NCI-H82 treated with DMSO at 0.1 percent for 48 hours (cell line): ENCODE measurements around the gene HMX3.
A peak's percentile ranks its signal among the peaks of the same experiment; 100 is the strongest.

ENCODE experiments used
- DNase-seq: peaks from one replicate; lab custom pipeline; 2025; ENCODE audit not compliant: unreplicated experiment; lab: John Stamatoyannopoulos, UW

HMX3 gene

GRCh38 chr10:123147635-123148413 lies 12.1 kb downstream of the HMX3 start, which contains the start of gene HMX2:
Gene HMX2, plus strand, starts transcription at chr10:123148136. Its CDS starts 243 bp downstream, at chr10:123148379.
- no peak for DNase-seq

DNA sequence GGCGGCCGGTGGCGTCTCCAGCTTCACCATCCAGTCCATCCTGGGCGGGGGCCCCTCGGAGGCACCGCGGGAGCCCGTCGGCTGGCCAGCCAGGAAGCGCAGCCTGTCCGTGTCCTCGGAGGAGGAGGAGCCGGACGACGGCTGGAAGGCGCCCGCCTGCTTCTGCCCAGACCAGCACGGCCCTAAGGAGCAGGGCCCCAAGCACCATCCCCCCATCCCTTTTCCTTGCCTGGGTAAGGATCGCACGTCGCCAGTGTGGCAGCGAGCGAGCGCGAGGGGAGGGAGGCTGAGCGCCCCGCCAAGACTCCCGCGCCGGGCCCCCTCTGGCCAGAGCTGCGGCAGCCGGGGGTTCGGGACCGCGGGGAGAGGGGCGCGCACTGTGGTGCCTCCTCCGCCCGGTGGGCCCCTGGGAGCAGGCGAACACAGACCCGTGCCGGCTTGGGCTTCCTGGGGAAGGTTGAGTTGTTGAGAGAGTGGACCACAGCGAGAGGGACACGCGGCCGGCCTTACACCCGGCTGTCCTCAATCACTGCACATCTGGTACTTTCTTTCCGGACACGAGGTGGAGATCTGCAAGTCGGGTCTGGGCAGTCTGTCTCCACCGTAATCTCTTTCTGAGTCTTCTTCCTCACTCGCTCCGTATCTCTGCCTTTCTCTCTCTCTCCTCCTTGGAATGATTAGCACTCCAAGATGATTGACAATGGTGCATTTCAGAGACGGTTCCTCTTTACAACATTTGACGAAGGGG lies 12.8 kb downstream of the HMX3 start:
- no peak for DNase-seq

GRCh38 chr10:123149162-123149567 lies 13.4 kb downstream of the HMX3 start:
- DNase-seq, result no peak

- DNase-seq, result no peak
Observed at GRCh38 chr10:123149568-123150270, 13.9 kb downstream of the HMX3 start.

GRCh38 chr10:123150271-123150985 lies 14.7 kb downstream of the HMX3 start:
- no peak for DNase-seq

DNA sequence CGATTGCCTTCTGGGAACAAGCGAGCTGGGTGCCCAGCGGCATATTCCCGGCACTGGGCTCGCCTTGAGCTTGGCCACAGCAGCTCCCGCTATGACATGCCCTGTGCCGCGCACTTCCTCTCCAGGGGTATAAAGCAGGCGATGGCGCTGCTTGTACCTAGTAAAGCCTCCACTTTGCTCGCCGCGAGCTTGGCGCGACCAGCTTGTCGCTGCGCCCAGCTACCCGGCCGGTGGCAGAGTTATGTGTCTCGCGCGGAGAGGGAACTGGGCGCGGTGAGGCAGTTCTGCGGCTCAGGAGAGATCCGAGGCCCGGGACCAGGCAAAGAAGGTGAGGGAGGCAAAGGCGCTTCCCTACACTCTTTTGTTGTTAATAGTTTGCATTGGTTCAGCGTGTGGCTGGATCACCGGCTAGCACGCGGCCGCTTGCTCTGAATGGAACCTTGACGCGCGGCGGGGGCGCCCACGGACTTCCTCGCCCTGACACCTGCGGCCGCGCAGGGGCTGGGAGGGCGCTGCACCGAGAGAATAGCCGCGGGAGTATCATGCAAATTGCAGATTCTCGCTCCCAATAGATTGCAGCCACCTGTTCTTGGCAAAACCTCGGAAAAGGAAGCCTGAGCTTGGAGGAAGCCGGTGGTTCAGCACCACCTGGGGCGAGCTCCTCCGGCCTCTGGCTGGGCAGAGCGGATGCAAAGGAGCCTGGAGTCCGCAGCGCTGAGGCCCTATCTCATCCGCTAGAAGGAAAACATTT lies 15.4 kb downstream of the HMX3 start:
- no peak for DNase-seq

- no peak for DNase-seq
Observed at GRCh38 chr10:123151737-123152135, 16.0 kb downstream of the HMX3 start.

GRCh38 chr10:123153486-123154091 lies 17.8 kb downstream of the HMX3 start:
- no peak for DNase-seq

DNA sequence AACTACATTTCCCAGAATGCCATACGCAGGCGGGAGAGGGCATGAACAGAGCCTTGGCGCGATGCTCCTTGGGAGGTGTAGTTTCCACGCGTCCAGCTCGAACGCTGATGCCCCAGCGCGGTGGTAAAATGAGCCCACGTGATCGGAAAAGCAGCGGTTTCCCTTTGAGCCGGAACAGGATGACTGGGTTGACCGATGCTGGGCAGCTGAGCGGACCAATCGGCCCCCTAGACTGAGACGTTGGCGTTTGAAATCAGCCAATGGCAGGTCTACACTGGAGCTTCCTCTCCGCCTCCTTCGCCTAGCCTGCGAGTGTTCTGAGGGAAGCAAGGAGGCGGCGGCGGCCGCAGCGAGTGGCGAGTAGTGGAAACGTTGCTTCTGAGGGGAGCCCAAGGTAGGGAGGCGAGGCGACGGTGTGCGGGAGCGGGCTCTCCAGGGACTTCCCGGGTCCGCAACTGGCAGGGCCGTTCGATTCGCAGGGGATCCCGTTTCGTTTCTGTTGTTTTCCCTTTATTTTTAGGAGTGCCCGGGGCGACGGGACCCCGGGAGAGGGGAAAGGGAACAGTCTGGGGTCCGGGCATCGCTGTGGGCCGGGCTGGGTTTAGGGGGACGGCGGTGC lies 18.4 kb downstream of the HMX3 start, which contains the start of gene BUB3:
Gene BUB3, plus strand, starts transcription at position 311 of the 619 bp plus-strand sequence. CDS start 516 bp downstream, outside the sequence.
- peak; percentile 97 for DNase-seq

GRCh38 chr10:123154711-123155505 lies 19.1 kb downstream of the HMX3 start:
- DNase-seq, result no peak

DNA sequence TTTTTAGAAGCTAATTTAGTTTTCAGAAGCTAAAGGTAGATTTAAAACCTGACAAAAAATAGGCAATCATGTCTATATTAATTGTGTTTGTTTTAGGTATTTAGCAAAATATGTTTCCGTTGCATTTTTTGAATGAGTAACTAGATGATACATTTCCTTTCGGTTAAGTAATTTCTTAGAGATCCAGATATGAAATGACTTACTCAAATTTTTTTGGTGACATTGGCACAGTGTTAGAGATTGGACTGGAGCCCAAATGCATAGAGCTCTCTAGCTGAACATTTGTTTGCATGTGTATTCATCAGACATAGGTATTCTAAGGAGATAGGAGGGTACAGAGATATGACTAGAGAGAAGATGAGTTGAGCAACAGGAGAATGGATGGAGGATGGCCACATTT lies 20.3 kb downstream of the HMX3 start:
- no peak for DNase-seq

DNA sequence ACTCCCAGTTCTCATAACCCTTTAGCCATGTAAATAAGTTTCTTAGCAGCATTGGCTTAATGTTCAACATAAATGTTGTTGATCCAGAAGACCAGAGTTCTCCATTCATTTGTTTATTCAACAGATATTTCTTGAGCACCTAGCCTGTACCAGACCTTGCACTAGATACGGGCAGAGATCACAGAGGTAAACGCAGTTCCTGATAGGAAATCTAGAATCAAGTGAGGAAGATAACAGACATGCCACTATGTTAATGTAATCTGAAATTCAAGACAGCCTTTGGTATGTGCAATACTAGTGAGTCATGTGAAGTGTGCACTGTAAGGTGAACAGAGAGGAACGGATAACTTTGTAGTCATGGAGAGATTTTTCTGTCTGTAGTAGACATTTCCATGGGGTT lies 21.4 kb downstream of the HMX3 start:
- DNase-seq, result no peak

DNA sequence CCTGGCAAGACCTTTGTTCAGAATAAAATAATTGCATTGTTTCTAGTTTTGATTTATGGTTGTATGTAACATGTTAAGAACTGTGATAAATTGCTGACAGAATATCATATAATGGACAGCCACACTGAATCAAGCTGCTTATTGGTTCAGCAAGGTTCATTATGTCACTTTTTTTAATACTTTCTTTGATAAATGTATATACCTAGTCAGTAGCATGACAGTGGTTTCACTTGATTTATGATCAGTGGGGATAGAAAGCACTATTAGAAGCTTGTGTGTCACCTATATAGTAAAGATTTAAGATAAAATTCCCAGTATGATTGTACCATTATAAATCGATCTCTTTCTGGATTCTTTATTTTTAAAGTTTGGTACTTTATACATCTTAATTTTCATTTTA lies 22.9 kb downstream of the HMX3 start:
- DNase-seq, result no peak

DNA sequence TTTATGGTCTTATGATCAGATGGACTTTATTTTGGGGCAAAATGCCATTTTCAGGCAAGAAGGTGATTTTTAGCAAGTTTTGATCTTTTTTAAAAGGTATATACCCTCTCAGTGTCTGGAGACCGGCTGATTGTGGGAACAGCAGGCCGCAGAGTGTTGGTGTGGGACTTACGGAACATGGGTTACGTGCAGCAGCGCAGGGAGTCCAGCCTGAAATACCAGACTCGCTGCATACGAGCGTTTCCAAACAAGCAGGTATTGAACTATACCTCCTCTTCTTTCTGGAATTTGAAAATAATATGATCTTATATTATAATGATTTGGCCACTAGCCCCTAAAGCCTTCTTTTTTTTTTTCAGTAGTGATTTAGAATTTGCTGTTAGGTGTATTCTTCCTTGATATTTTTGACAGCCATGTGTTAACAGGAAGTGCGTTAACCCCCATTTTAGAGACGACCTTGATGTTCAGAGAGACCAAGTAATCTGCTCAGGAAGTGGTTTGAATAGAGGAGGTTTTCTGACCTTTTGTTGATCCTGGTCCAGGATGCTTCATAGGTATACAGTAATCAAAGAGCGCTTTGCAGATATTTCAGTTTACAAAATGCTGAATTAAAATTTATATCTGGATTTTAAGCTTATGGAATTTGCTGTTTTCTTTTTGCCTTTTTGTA lies 24.7 kb downstream of the HMX3 start:
- no peak for DNase-seq

- no peak for DNase-seq
Observed at GRCh38 chr10:123164319-123164718, 28.5 kb downstream of the HMX3 start.

- DNase-seq, result no peak
Observed at GRCh38 chr10:123165445-123166072, 29.8 kb downstream of the HMX3 start.

- DNase-seq, result no peak
Observed at GRCh38 chr10:123166618-123167017, 30.8 kb downstream of the HMX3 start.

DNA sequence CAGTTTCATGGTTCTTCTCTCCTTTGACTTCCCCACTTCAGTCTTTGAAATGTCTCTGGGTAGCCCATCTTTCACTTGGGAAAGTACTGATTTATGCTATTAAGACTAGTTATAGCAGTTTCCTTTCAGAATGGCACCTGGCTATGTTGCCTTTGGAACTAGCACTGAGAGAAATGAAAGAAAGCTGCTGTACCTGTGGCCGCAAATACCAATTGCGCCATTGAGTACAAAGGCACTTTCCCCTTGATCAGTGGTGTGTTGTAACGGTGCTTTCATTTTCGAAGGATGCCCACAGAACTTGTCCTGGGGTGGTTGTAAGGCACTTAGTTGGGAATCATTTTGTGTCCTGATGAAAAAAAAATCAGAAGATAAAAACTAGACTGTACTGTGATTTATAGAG lies 35.2 kb downstream of the HMX3 start:
- DNase-seq, result no peak
